HCT116 (cell line): ENCODE measurements around the gene HFM1.

Experiments
- CTCF ChIP-seq, 3 experiments: fragments of 200-600 bp in 1 of 3; sonication (generic) in 1 of 3; IDR thresholded peaks in 2 of 3; conservative IDR thresholded peaks in 1 of 3; 2 replicates each; pipeline ENCODE4 v1.5.1; 2012 to 2017; ENCODE audit warnings: low read depth in 2 of 3, low read length in 2 of 3, antibody characterized with exemption in 1 of 3, borderline replicate concordance in 1 of 3, control low read depth in 1 of 3, mild to moderate bottlenecking in 1 of 3, mixed read lengths in 1 of 3, mixed run types in 1 of 3, moderate library complexity in 1 of 3; ENCODE audit not compliant: insufficient read depth in 1 of 3
- EGR1 ChIP-seq: IDR thresholded peaks from 2 replicates; pipeline ENCODE4 v1.6.1; 2012; ENCODE audit warnings: low read depth
- EZH2 ChIP-seq: fragments of 200-600 bp; sonication (generic); IDR thresholded peaks from 2 replicates; pipeline ENCODE4 v1.6.1; 2017; ENCODE audit warnings: antibody characterized with exemption, mixed run types
- POLR2A ChIP-seq: IDR thresholded peaks from 2 replicates; pipeline ENCODE4 v1.7.0; 2011; ENCODE audit warnings: borderline replicate concordance; ENCODE audit not compliant: insufficient read depth, insufficient read length; ENCODE audit errors: extremely low read depth
- POLR2AphosphoS5 ChIP-seq: IDR thresholded peaks from 2 replicates; pipeline ENCODE4 v1.6.1; 2011; ENCODE audit warnings: mild to moderate bottlenecking, low read depth, low read length, moderate library complexity

GRCh38 chr1:91398291-91398690 lies 6.3 kb downstream of the HFM1 start:
- TF ChIP-seq EZH2: no peak
- TF ChIP-seq EGR1: no peak
- TF ChIP-seq POLR2AphosphoS5: no peak
- no peak for TF ChIP-seq CTCF (IDR thresholded peaks at IDR 0.05 in 2 of 3, conservative IDR thresholded peaks at IDR 0.05 in 1 of 3; ENCODE audit: borderline replicate concordance in 1 of 3, insufficient read depth in 1 of 3, low read depth in 2 of 3, low read length in 2 of 3)
- no peak for TF ChIP-seq POLR2A
